ENCODE results near the gene ANKRD37.
A peak's percentile ranks its signal among the peaks of the same experiment; 100 is the strongest.

Gene ANKRD37

DNA sequence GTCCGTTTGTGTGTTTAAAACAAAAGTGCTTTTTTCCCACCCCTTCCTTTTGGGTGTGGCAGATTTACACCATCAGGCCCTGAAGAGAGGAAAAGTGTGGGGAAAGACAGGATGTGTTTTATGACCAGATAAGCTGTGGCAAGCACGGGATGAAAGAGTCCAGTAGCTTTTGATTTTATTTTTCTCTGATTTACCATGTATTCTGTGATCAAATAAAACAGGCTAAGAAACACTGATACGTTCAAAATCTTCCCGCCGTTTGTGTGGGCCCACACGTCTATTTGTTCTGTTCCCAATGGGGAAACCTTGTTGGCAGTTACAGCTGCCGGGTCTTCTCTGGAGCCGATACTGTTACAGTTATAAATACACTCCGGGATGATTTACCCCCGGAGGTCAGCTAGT is 11.7 kb upstream of the ANKRD37 start:
- Histone ChIP-seq H3K36me3 (ENCODE audit: control insufficient read depth in 4 of 4, insufficient read depth in 4 of 4, low read length in 3 of 4) (no peaks in the 10 kb centered on the region), H3K27ac (ENCODE audit: insufficient read depth in 1 of 2, low read depth in 1 of 2, low read length in 2 of 2, poor library complexity in 1 of 2, severe bottlenecking in 2 of 2) (no peak overlapping the region), H3K9me3 (ENCODE audit: control extremely low read depth in 1 of 5, control insufficient read depth in 4 of 5, insufficient read depth in 2 of 5, low read depth in 1 of 5, low read length in 4 of 5) (peaks cover 2 to 13% (median 4%) of the 10 kb centered on the region in 5 experiments), H3K4me3 (ENCODE audit: control insufficient read depth in 1 of 7, extremely low read depth in 1 of 7, insufficient read depth in 4 of 7, low read depth in 2 of 7, low read length in 6 of 7) (peak overlapping the region in 4 of 7 experiments; percentile 22 to 73 (median 40)), H3K4me1 (ENCODE audit: control extremely low read depth in 1 of 4, control insufficient read depth in 4 of 4, insufficient read depth in 4 of 4, low read length in 3 of 4) (peaks cover 2 to 19% (median 10%) of the 10 kb centered on the region in 4 experiments), H3K27me3 (replicated peaks in 2 of 5; ENCODE audit: control insufficient read depth in 4 of 5, insufficient read depth in 5 of 5, low read length in 4 of 5) (peaks cover 0 to 3% (median 0%) of the 10 kb centered on the region in 5 experiments)
- 0% methylated on average over 7 of the region's 10 CpGs for WGBS (ENCODE audit: insufficient coverage)
- DNase-seq: peak; percentile 85 to 91 (median 87)
- POLR2A ChIA-PET: no interaction called here
- CTCF ChIA-PET: interaction anchor here (1.3 kb wide), 1 partner anchor 10 kb away, joined by 3 read pairs; no protein-coding TSS in a partner anchor

GRCh38 chr4:185387957-185388356 is 8.7 kb upstream of the ANKRD37 start:
- H3K27ac ChIP-seq (ENCODE audit: insufficient read depth in 1 of 2, low read depth in 1 of 2, low read length in 2 of 2, poor library complexity in 1 of 2, severe bottlenecking in 2 of 2): no peak overlapping the region
- H3K27me3 ChIP-seq (replicated peaks in 2 of 5; ENCODE audit: control insufficient read depth in 4 of 5, insufficient read depth in 5 of 5, low read length in 4 of 5): peaks cover 0 to 3% (median 0%) of the 10 kb centered on the region in 5 experiments
- 94% methylated on average over 11 of the region's 12 CpGs for WGBS (ENCODE audit: insufficient coverage)
- H3K9me3 ChIP-seq (ENCODE audit: control extremely low read depth in 1 of 5, control insufficient read depth in 4 of 5, insufficient read depth in 2 of 5, low read depth in 1 of 5, low read length in 4 of 5): peaks cover 0 to 4% (median 0%) of the 10 kb centered on the region in 5 experiments
- H3K4me3 ChIP-seq (ENCODE audit: control insufficient read depth in 1 of 7, extremely low read depth in 1 of 7, insufficient read depth in 4 of 7, low read depth in 2 of 7, low read length in 6 of 7): no peak overlapping the region
- DNase-seq: no peak
- peaks cover 2 to 19% (median 10%) of the 10 kb centered on the region in 4 experiments for H3K4me1 ChIP-seq (ENCODE audit: control extremely low read depth in 1 of 4, control insufficient read depth in 4 of 4, insufficient read depth in 4 of 4, low read length in 3 of 4)
- POLR2A ChIA-PET: no interaction called here
- CTCF ChIA-PET: interaction anchor here (1.0 kb wide), 1 partner anchor 10 kb away, joined by 4 read pairs; no protein-coding TSS in a partner anchor
- peaks cover 0 to 3% (median 0%) of the 10 kb centered on the region in 4 experiments for H3K36me3 ChIP-seq (ENCODE audit: control insufficient read depth in 4 of 4, insufficient read depth in 4 of 4, low read length in 3 of 4)

- CTCF ChIA-PET: no interaction called here
- H3K36me3 ChIP-seq (ENCODE audit: control insufficient read depth in 4 of 4, insufficient read depth in 4 of 4, low read length in 3 of 4): peaks cover 0 to 3% (median 0%) of the 10 kb centered on the region in 4 experiments
- WGBS (ENCODE audit: insufficient coverage): 100% methylated on average over 4 of the region's 6 CpGs
- no peak for DNase-seq
- H3K4me3 ChIP-seq (ENCODE audit: control insufficient read depth in 1 of 7, extremely low read depth in 1 of 7, insufficient read depth in 4 of 7, low read depth in 2 of 7, low read length in 6 of 7): no peak overlapping the region
- H3K27me3 ChIP-seq (replicated peaks in 2 of 5; ENCODE audit: control insufficient read depth in 4 of 5, insufficient read depth in 5 of 5, low read length in 4 of 5): peaks cover 0 to 3% (median 0%) of the 10 kb centered on the region in 5 experiments
- H3K4me1 ChIP-seq (ENCODE audit: control extremely low read depth in 1 of 4, control insufficient read depth in 4 of 4, insufficient read depth in 4 of 4, low read length in 3 of 4): peaks cover 7 to 18% (median 11%) of the 10 kb centered on the region in 4 experiments
- no peak overlapping the region for H3K27ac ChIP-seq (ENCODE audit: insufficient read depth in 1 of 2, low read depth in 1 of 2, low read length in 2 of 2, poor library complexity in 1 of 2, severe bottlenecking in 2 of 2)
- POLR2A ChIA-PET: no interaction called here
- H3K9me3 ChIP-seq (ENCODE audit: control extremely low read depth in 1 of 5, control insufficient read depth in 4 of 5, insufficient read depth in 2 of 5, low read depth in 1 of 5, low read length in 4 of 5): no peaks in the 10 kb centered on the region
Observed at GRCh38 chr4:185390941-185391340, 5.7 kb upstream of the ANKRD37 start.

GRCh38 chr4:185392156-185392555 is 4.5 kb upstream of the ANKRD37 start:
- POLR2A ChIA-PET: no interaction called here
- no CpG with 5 or more reads among the region's 1 CpG for WGBS (ENCODE audit: insufficient coverage)

DNA sequence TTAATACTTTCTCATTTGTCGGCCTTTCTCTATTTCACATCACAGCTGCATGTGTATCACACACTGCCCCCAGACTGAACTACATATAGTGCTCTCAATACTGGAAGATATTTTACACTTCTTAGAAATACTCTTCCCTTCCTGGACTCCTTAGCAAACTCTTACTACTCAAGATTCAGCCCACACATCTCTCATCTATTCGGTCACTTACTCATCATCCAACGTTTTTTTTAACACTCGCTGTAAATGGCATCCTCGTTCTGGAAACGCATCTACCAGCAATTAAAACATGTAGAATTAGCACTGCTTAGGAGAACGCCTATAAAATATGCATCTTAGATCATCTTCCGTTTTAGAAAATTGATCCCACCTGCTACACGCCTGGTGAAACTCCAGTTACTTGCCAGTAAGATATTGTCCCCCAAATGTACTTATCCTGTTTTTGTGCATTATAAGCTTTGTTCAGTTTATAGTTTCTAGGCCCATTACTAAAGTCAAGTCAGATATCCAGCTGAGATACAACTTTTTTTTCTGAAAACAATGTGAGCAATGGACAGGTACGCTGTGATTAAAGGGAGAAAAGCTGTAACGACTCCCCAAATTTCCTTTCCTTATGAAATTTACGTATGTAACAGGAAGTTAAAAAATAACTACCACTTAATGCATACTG is 1.9 kb upstream of the ANKRD37 start:
- H3K36me3 ChIP-seq (ENCODE audit: control insufficient read depth in 4 of 4, insufficient read depth in 4 of 4, low read length in 3 of 4): peaks cover 0 to 5% (median 4%) of the 10 kb centered on the region in 4 experiments
- peak overlapping the region in 1 of 2 experiments; percentile 83 for H3K27ac ChIP-seq (ENCODE audit: insufficient read depth in 1 of 2, low read depth in 1 of 2, low read length in 2 of 2, poor library complexity in 1 of 2, severe bottlenecking in 2 of 2)
- ChIA-PET POLR2A (interaction anchor here (0.5 kb wide), 1 partner anchor 33 kb away, joined by 4 read pairs; no protein-coding TSS in a partner anchor), CTCF (interaction anchor here (1.5 kb wide), 2 partner anchors 9 to 31 kb away, joined by 5 read pairs; partner anchors contain the start of gene UFSP2)
- H3K27me3 ChIP-seq (replicated peaks in 2 of 5; ENCODE audit: control insufficient read depth in 4 of 5, insufficient read depth in 5 of 5, low read length in 4 of 5): no peaks in the 10 kb centered on the region
- 63% methylated on average over 8 of the region's 12 CpGs for WGBS (ENCODE audit: insufficient coverage)
- peaks cover 9 to 24% (median 19%) of the 10 kb centered on the region in 4 experiments for H3K4me1 ChIP-seq (ENCODE audit: control extremely low read depth in 1 of 4, control insufficient read depth in 4 of 4, insufficient read depth in 4 of 4, low read length in 3 of 4)
- DNase-seq: no peak
- H3K4me3 ChIP-seq (ENCODE audit: control insufficient read depth in 1 of 7, extremely low read depth in 1 of 7, insufficient read depth in 4 of 7, low read depth in 2 of 7, low read length in 6 of 7): peak overlapping the region in 6 of 7 experiments; percentile 74 to 99 (median 86)
- H3K9me3 ChIP-seq (ENCODE audit: control extremely low read depth in 1 of 5, control insufficient read depth in 4 of 5, insufficient read depth in 2 of 5, low read depth in 1 of 5, low read length in 4 of 5): no peaks in the 10 kb centered on the region

More at GRCh38 chr4:185392156-185392555, 4.5 kb upstream of the ANKRD37 start:
- Histone ChIP-seq H3K36me3 (ENCODE audit: control insufficient read depth in 4 of 4, insufficient read depth in 4 of 4, low read length in 3 of 4) (peaks cover 0 to 3% (median 0%) of the 10 kb centered on the region in 4 experiments), H3K9me3 (ENCODE audit: control extremely low read depth in 1 of 5, control insufficient read depth in 4 of 5, insufficient read depth in 2 of 5, low read depth in 1 of 5, low read length in 4 of 5) (no peaks in the 10 kb centered on the region), H3K27ac (ENCODE audit: insufficient read depth in 1 of 2, low read depth in 1 of 2, low read length in 2 of 2, poor library complexity in 1 of 2, severe bottlenecking in 2 of 2) (no peak overlapping the region), H3K4me1 (ENCODE audit: control extremely low read depth in 1 of 4, control insufficient read depth in 4 of 4, insufficient read depth in 4 of 4, low read length in 3 of 4) (peaks cover 9 to 24% (median 18%) of the 10 kb centered on the region in 4 experiments), H3K4me3 (ENCODE audit: control insufficient read depth in 1 of 7, extremely low read depth in 1 of 7, insufficient read depth in 4 of 7, low read depth in 2 of 7, low read length in 6 of 7) (no peak overlapping the region), H3K27me3 (replicated peaks in 2 of 5; ENCODE audit: control insufficient read depth in 4 of 5, insufficient read depth in 5 of 5, low read length in 4 of 5) (peaks cover 0 to 3% (median 0%) of the 10 kb centered on the region in 5 experiments)
- CTCF ChIA-PET: no interaction called here
- no peak for DNase-seq

DNA sequence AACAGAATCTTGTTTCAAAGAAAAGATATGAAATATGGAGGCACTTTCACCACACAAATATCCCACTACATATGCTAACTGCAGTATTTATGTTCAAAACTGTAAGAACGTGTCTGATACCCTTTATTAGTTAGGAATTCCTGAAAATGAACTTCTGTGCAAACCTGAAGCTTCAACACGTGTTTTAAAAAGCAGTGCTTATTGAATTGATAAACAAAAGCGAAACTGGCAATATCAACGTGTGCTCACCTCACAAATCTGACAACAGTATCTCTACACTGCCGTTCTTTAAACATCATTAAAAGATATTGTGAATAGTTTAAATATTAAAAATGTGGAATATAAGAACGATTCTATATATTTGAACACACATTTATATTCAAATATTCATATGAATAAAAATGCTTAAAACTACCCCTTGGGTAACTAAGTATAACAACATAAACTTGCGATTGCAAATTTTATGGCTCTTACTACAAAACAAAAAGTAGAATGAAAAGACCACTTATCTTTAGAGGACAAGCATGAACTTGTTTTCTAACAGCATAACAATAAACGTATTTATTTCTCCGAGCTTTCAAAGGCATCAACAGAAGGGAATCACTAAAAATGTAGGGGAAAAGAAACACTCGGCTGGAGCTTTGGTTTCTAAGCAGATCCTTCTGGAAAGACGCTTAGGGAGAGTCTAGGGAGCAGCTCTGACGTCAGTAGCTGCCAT is 1.2 kb upstream of the ANKRD37 start, which contains the start of gene LRP2BP:
LRP2BP (minus strand) TSS at position 687 of the 718 bp plus-strand sequence. CDS start 17,738 bp downstream, outside the sequence.
- peaks cover 9 to 24% (median 19%) of the 10 kb centered on the region in 4 experiments for H3K4me1 ChIP-seq (ENCODE audit: control extremely low read depth in 1 of 4, control insufficient read depth in 4 of 4, insufficient read depth in 4 of 4, low read length in 3 of 4)
- 0% methylated on average over 3 of the region's 12 CpGs for WGBS (ENCODE audit: insufficient coverage)
- CTCF ChIA-PET: interaction anchor here (1.5 kb wide), 2 partner anchors 9 to 30 kb away, joined by 5 read pairs; partner anchors contain the start of gene UFSP2
- DNase-seq: peak; percentile 10 to 64 (median 52)
- H3K9me3 ChIP-seq (ENCODE audit: control extremely low read depth in 1 of 5, control insufficient read depth in 4 of 5, insufficient read depth in 2 of 5, low read depth in 1 of 5, low read length in 4 of 5): no peaks in the 10 kb centered on the region
- peaks cover 0 to 8% (median 5%) of the 10 kb centered on the region in 4 experiments for H3K36me3 ChIP-seq (ENCODE audit: control insufficient read depth in 4 of 4, insufficient read depth in 4 of 4, low read length in 3 of 4)
- H3K4me3 ChIP-seq (ENCODE audit: control insufficient read depth in 1 of 7, extremely low read depth in 1 of 7, insufficient read depth in 4 of 7, low read depth in 2 of 7, low read length in 6 of 7): peak within 1 kb of the TSS; percentile 62 to 99 (median 86)
- POLR2A ChIA-PET: no interaction called here
- H3K27me3 ChIP-seq (replicated peaks in 2 of 5; ENCODE audit: control insufficient read depth in 4 of 5, insufficient read depth in 5 of 5, low read length in 4 of 5): no peaks in the 10 kb centered on the region
- peak within 1 kb of the TSS; percentile 46 to 83 for H3K27ac ChIP-seq (ENCODE audit: insufficient read depth in 1 of 2, low read depth in 1 of 2, low read length in 2 of 2, poor library complexity in 1 of 2, severe bottlenecking in 2 of 2)

Data from common myeloid progenitor, CD34-positive (primary cell).